ENCODE measurements around the gene GLI1.
"Not testable (repeated sequence)": the region's sequence is repeated elsewhere in the genome, so short reads cannot be mapped to it uniquely, and the experiment has no call there.

Gene GLI1

GRCh38 chr12:57459750-57460467, at the start of gene GLI1:
TSS of gene GLI1 (plus strand) at chr12:57459785. CDS start at chr12:57463692, 3,907 bp downstream.
- DNase-seq = no peak

- DNase-seq = no peak
Observed at GRCh38 chr12:57410534-57410933, 49.1 kb upstream of the GLI1 start.

- not testable (repeated sequence) for DNase-seq
Observed at GRCh38 chr12:57414160-57414559, 45.4 kb upstream of the GLI1 start.

GRCh38 chr12:57415088-57415487, 44.5 kb upstream of the GLI1 start:
- no peak for DNase-seq

- DNase-seq = no peak
Observed at GRCh38 chr12:57416039-57416996, 43.3 kb upstream of the GLI1 start.

GRCh38 chr12:57418255-57418654, 41.3 kb upstream of the GLI1 start:
- no peak for DNase-seq

GRCh38 chr12:57419495-57419894, 40.1 kb upstream of the GLI1 start:
- DNase-seq = no peak

- DNase-seq = no peak
Observed at GRCh38 chr12:57420482-57420881, 39.1 kb upstream of the GLI1 start.

GRCh38 chr12:57426948-57427347, 32.6 kb upstream of the GLI1 start:
- DNase-seq = not testable (repeated sequence)

GRCh38 chr12:57428965-57429364, 30.6 kb upstream of the GLI1 start:
- no peak for DNase-seq

- no peak for DNase-seq
Observed at GRCh38 chr12:57429473-57430111, 30.0 kb upstream of the GLI1 start.

- DNase-seq = no peak
Observed at GRCh38 chr12:57430112-57430930, 29.3 kb upstream of the GLI1 start.

GRCh38 chr12:57430931-57431566, 28.5 kb upstream of the GLI1 start, which contains the start of gene R3HDM2:
TSS of gene R3HDM2 (minus strand) at chr12:57431043. CDS start at chr12:57310428, 120,615 bp downstream.
- peak; percentile 68 for DNase-seq

GRCh38 chr12:57431654-57432188, 27.9 kb upstream of the GLI1 start:
- no peak for DNase-seq

GRCh38 chr12:57433370-57433769, 26.2 kb upstream of the GLI1 start:
- no peak for DNase-seq

GRCh38 chr12:57434517-57435223, 24.9 kb upstream of the GLI1 start, which contains the start of gene INHBC:
TSS of gene INHBC (plus strand) at chr12:57434784. CDS start at chr12:57434887, 103 bp downstream.
- no peak for DNase-seq

GRCh38 chr12:57435293-57435692, 24.3 kb upstream of the GLI1 start:
- no peak for DNase-seq

GRCh38 chr12:57438400-57438799, 21.2 kb upstream of the GLI1 start:
- DNase-seq = no peak

- DNase-seq = no peak
Observed at GRCh38 chr12:57439762-57440266, 19.8 kb upstream of the GLI1 start.

- not testable (repeated sequence) for DNase-seq
Observed at GRCh38 chr12:57441393-57441792, 18.2 kb upstream of the GLI1 start.

Measured in NCI-H524 treated with DMSO at 0.1 percent for 48 hours (cell line).